ENCODE data around the gene ANKRD65. TPM values are rescaled to one million over a fixed set of nuclear protein-coding genes. Genes with fewer than 3 reads are reported as not detected.
A peak's percentile ranks its signal among the peaks of the same experiment; 100 is the strongest.
"Not testable (repeated sequence)": the region's sequence is repeated elsewhere in the genome, so short reads cannot be mapped to it uniquely, and the experiment has no call there.

Gene ANKRD65
- total RNA-seq, 1 donor from 2014 or later = 1.0 TPM

DNA sequence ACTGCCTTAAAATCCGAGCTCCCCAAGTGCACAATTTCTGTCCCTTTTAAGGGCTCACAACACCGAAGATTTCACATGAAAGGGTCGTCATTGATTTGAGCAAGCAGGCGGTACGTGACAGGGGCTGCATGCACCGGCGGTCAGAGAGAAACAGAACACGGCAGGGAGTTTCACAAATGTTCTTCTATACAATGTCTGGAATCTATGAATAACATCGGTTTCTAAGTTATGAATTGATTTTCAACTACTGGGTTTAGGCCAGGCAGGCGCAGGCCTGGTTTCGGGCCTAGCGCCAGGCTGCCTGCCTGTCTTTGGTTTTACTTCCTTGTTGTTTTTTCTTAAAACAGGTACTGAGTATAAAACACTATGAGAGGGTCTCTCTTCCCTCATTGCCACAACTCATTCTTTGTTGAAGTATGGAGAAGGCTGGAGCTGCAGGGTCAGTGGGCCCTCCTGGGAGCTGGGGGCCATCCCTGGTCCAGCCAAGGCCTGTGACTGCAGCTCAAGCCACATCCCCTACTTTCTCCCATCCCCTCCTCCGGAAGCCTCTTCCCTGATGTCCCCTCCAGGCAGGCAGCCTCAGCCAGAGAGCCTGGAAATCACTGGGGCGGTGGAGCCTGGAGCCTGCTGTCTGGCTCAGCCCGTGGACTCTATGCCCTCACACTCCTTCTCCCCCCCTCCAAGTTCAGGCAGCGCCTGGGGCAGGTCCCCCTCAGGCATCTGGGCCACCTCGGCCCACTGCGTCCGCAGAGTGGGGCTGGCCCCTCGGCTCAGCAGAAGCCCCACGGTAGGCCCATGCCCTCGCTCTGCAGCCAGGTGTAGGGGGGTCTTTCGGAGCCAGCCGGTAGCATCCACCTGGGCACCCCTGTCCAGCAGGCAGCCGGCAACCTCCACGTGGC lies 2.4 kb downstream of the ANKRD65 start:
- DNase-seq (ENCODE audit: low spot score) = no peak

DNA sequence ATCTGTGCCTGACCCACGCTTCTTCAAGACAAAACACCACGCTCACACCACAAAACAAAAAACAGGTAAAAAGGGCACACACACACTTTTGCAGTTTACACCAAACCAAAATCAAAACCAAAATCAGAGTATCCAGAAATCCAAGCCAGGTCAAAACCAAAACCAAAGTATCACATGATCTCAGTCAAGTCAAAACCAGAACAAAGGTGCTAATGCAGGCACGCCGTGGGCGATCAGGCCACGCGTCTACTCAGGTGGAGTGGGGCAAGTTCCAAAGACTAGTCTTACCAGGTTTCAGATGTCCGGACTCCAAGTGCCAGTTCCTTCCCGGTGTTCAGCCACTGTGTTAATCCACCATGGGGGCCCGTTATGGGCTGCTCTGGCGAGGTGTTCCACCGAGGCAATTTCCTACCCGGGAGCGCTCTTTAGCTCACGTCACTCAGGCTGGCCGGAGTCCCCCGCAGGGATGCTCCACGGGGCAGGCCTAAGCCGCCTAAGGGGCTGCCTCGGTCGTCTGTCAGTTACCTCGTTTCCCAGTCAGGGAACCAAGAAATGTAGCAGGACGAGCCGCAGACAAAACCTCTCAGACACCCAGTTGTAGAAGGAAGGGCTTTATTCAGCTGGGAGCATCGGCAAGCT lies 3.1 kb downstream of the ANKRD65 start:
- ATAC-seq; DNase-seq (ENCODE audit: low spot score): not testable (repeated sequence)

More for the DNA sequence above, 2.4 kb downstream of the ANKRD65 start:
- ATAC-seq = no peak

DNA sequence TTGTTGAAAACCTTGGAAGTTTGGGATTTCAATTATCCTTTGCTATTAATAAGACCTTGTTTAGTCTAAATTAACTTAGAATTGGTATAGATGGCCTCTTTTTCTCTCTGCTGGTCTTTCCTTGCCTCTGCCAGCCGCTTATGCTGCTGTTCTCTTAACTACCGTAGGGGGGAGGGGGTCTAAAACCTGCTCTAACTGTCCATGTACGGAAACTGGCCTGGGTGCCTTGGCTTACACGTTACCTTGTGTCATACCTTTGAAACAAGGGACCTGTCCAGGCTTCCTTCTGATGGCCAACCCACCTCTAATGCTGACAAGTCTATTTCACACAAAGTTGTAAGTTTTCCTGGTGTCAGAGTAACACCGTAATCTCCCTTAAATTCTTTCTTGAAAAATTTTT lies 3.7 kb downstream of the ANKRD65 start:
- ATAC-seq; DNase-seq (ENCODE audit: low spot score): not testable (repeated sequence)

DNA sequence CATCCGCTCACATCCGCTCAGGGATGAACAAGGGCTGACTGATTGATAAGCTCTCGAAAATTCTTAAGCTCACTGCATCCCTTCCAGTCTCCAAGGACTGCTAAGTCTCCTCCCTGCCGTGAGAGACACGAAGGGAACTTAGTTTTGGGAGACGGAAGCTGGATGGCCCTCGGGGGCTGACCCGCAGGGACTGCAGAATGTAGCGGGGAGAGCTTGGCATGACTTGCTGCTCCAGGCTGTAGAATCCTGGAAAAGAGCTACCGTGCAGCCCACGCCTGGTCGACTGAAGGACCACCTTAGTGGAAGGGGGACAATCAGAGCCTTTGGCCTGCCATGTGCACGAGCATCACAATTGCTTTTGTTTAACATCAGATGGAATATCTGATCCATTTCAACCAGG lies 5.3 kb downstream of the ANKRD65 start:
- ATAC-seq = no peak
- DNase-seq (ENCODE audit: low spot score) = no peak

DNA sequence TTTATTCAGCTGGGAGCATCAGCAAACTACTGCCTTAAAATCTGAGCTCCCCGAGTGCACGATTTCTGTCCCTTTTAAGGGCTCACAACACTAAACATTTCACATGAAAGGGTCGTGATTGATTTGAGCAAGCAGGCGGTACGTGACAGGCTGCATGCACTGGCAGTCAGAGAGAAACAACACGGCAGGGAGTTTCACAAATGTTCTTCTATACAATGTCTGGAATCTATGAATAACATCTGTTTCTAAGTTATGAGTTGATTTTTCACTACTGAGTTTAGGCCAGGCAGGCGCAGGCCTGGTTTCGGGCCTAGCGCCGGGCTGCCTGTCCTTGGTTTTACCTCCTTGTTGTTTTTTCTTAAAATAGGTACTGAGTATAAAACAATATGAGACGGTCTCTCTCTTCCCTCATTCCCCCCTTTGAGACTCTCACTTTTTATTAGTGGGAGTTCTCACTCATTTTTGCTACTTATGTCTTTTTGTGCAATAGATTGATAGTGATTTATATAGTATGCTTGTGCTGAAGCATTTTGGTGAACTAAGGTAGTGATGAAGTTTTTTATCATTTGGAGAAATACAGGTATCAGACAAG lies 8.7 kb downstream of the ANKRD65 start:
- not testable (repeated sequence) for DNase-seq (ENCODE audit: low spot score); ATAC-seq

DNA sequence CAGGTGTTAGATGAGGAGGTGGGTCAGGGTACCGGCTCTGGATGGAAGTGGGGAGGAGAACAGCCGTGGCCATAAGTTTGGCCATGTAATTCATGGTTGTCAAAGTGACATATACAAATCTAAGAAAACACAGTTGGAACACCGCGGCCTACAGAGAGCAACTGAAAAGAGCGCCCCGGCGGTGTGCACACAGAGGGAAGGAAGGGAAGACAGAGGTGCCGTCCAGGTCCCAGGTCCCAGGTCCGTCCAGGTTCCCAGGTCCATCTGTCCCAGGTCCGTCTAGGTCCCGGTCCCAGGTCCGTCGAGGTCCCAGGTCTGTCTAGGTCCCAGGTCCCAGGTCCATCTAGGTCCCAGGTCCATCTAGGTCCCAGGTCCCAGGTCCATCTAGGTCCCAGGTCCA lies 9.4 kb downstream of the ANKRD65 start:
- DNase-seq (ENCODE audit: low spot score) = no peak
- ATAC-seq = no peak

DNA sequence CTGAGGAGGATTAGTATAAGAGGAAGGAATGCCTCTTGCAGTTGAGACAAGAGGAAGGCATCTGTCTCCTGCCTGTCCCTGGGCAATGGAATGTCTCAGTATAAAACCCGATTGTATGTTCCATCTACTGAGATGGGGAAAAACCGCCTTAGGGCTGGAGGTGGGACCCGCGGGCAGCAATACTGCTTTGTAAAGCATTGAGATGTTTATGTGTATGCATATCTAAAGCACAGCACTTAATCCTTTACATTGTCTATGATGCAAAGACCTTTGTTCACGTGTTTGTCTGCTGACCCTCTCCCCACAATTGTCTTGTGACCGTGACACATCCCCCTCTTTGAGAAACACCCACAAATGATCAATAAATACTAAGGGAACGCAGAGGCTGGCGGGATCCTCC lies 10.8 kb downstream of the ANKRD65 start:
- ATAC-seq; DNase-seq (ENCODE audit: low spot score): not testable (repeated sequence)

DNA sequence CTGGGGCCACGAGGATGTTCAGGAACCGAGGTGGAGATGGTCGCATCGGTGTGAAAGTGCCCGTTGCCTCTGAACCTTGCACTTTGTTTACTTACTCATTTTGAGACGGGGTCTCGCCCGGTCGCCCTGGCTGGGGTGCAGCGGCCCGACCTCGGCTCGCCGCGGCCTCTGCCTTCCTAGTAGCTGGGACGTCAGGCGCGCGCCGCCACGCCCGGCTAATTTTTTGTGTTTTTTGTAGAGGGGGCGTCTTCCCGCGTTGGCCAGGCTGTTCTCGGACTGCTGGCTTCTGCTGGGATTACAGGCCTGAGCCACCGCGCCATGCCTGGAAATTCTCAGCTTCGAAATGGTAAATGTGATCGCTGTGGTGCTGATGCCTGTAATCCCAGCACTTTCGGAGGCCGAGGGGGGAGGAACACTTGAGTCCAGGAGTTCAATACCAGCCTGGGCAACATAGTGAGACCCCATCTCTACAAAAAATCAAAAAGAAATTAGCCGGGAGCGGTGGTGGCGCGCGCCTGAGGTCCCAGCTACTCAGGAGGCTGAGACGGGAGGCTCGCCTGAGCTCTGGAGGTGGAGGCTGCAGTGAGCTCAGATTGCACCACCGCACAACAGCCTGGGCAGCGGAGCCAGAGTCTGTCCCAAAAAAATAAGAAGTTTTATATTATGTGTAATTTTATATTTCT lies 13.3 kb downstream of the ANKRD65 start:
- DNase-seq (ENCODE audit: low spot score) = no peak
- ATAC-seq = peak; percentile 26

DNA sequence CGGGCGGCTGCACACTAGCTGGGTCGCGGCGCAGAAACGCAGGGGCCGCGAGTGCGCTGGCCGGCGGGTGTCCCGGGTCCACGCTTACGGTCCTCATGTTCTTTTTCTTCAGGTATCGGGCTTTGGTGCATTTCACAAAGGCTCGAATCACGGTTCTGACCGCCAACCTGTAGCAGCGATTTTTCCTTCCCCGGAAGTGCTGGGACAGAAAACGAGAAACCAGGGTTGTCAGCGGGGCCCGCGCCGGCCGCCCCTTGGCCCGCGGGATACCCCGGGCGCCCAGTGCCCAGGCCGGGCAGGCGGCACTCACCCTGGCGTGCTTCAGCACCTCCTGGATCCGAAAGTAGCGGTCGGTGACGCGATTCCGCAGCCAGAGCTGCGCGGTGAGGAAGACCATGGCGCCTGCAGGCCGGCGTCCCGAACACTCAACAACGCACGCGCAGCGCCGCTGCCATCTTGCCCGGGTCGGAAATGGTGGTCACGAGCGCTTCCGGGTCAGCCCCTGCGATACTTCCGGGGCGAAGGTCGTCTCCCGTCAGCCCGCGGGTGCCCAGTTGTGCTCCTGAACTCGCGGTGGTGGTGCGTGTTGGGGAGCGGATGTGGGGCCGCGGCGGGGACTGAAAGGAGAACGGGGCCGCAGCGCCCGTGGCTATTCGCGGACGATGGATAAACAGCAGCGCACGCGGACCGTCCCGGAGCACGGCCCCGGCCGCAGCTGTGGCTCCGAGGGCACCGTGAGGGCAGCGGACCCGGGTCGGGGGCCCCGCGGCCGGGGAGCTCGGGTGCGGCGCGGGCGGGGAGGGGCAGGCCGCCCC lies 14.0 kb downstream of the ANKRD65 start, which contains the start of gene MRPL20:
Gene MRPL20 (minus strand): TSS at position 473 of the 815 bp plus-strand sequence. CDS start 76 bp downstream, at position 397.
- ATAC-seq = peak; percentile 95
- peak; percentile 97 for DNase-seq (ENCODE audit: low spot score)

DNA sequence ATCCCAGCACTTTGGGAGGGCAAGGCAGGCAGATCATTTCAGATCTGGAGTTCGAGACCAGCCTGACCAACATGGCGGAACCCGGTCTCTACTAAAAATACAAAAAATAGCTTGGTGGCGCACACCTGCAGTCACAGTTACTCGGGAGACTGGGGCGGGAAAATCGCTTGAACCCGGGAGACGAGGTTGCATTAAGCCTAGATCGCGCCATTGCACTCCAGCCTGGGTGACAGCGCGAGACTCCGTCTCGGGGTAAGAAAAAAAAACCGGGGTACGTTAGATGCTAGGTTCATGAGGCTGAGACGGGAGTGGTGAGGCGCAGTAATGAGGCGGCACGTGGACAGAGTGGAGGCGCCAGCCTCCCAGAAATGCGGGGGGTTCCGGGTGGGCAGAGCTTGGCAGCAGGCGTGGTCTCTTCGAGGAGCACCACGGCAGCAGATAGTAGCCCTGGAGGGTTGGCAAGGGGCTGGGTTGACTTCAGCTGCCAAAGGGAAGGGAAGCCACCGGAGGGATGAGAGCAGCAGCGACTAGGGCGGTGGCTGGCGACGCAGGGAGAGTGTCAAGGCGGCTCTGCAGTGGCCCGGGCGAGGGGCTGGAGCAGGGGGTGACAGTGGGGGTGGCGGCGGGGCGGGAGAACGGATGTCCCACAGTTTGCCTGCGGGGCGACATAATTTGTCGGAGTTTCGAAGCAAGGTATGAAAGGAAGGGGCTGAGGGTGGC lies 14.8 kb downstream of the ANKRD65 start:
- ATAC-seq (peak; percentile 8), DNase-seq (ENCODE audit: low spot score) (no peak)

DNA sequence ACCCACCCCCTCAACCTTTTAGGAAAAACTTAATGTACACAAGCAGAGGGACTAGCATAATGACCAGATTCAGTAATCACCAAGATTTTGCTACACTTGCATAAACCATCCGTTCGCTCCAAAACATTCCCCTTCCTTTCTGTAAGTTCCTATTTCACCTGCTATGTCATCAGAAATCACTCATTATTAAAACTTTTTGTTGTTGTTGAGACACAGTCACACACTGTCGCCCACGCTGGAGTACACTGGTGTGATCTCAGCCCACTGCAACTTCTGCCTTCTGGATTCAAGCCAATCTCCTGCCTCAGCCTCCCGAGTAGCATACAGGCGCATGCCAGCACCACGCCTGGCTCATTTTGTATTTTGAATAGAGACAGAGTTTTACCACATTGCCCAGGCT lies 17.4 kb downstream of the ANKRD65 start:
- no peak for ATAC-seq
- DNase-seq (ENCODE audit: low spot score) = no peak

DNA sequence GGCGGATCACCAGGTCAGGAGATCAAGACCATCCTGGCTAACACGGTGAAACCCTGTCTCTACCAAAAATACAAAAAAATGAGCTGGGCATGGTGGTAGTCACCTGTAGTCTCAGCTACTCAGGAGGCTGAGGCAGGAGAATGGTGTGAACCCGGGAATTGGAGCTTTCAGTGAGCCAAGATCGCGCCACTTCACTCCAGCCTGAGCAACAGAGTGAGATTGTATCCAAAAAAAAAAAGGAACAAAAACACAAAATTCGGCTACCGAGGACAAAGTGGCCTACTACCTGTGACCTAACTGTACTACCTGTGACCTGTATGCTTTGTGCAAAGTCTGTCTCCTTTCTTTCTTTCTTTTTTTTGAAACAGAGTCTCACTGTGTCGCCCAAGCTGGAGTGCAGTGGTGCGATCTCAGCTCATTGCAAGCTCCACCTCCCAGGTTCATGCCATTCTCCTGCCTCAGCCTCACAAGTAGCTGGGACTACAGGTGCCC lies 18.1 kb downstream of the ANKRD65 start:
- ATAC-seq; DNase-seq (ENCODE audit: low spot score): not testable (repeated sequence)

DNA sequence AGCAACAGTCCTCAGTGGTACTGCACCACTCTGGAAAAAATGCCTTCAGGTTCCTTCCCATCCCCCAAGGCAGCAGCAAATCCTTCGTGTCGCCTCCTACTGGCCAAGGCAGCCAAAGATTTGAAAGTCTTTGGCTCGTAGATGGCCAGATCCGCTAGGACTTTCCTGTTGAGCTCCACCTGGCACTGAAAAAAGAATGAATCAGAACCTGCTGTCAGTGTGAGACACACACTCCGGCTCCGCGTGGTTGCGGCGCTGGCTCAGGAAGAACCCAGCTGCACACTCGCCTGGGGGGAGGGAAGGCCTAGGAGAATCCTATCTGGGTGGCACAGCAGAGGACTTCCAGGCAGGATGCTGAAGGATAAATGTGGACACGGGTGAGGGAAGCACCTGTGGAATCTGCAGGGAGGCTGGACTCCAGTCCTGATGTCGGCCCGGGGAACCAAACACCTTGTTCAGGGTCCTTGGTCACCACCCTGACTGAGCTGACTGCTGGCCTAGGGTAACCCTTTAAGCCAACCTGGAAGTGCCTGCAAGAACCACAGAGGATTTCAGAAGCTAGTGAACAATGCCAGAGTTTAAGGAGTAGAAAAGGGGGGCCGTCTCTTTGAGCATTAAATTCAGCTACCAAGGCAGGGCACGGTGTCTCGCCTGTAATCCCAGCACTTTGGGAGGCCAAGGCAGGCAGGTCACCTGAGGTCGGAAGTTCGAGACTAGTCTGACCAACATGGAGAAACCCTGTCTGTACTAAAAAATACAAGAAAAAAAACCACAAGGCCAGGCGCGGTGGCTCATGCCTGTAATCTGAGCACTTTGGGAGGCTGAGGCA lies 18.8 kb downstream of the ANKRD65 start:
- ATAC-seq (peak; percentile 1), DNase-seq (ENCODE audit: low spot score) (no peak)

DNA sequence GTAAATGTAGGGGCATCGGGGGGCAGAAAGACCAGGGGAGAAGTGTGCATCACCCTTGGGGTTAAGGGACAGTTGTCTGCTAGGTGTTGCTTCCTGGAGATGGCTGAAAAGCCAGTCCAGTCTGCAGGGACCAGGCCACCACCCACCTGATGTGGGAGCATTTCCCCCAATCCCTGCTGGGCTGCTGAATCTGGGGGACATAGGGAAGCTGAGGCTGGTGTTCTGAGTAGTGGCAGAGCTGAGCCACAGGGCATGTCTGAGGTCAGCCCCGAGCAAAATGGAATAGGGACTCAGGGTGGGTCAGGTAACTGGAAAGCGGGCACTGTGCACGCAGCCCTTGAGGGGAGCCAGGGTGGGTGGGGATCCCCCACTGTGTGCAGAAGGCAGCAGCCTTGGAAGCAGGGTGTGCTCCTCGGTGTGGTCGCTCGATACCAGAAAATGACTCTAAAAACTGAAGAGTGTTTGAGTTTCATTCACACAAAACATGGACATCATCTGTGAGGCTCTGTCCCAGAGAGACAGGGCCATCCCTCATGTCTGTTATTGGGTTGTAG lies 19.5 kb downstream of the ANKRD65 start:
- no peak for DNase-seq (ENCODE audit: low spot score)
- no peak for ATAC-seq

DNA sequence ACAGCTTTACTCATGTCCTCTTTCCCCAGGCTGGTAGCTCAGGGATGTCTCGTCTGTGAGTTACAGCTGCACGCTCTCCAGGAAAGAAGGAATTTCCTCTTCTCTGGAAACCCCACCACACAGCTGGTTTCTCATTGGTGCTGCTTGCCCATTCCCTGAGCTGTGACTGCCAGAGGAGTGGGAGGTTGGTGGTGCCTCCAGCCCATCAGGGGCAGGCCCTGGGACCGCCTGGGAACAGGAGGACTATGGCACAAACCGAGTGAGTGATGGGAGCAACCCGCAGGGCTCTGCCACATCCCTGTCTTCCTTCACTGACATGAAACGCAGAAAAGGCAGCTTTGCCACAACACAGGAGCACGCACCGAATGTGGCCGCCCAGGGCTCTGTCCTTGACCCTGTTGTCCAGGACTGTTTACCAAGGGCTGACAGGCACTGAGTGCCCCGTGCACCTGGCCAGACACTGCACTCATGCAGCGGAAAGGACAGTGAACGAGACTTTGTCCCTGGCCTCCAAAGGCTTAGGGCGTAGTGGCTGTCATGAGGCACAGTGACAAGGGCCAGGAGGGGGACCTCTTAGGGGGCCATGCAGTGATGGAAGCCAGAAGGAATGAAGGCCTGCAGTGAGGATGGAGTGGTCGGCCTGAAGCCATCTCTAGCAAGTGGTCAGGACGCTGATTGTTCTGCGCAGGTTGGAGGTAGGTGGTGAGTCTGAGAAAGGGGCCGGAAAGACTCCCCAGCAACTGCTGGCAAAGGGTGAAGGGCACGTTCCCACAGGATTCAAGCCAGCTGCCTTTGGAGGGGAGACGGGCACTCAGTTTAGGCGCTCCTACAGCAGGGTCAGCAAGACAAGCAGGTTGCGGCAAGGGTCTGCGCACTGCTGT lies 20.3 kb downstream of the ANKRD65 start:
- peak; percentile 69 for ATAC-seq
- DNase-seq (ENCODE audit: low spot score) = peak; percentile 93

DNA sequence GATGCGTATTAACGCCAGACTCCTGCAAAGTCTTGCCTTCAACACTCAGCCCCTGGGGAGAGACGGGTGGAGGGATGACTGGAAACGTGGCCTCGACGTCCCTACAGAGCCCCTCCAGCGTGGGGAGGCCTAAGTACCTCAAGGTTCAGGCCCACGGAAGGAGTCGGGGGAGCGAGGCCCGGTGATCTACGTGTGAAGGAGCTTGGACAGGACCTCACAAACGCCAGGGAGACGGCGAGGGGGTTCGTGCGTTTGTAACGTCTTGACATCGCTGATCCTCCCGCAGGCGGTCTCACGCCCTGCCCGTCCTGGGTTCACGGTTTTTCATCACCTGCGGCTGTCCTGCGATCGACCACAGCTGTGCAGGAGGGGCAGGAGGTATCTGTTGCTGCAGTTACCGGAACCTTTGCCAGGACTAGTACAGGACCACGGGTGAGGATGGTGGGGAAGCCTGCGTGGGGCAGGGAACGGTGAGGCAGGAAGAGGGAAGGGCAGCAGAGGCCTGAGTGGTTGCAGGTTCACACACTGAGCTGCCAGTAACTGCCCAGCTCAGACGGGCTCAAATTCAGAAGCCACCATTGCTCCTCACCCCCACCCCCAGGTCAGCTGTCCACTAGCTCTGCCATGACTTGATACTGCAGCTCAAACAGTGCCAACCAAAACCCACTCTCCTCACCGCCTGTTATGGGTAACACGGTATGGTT lies 21.1 kb downstream of the ANKRD65 start:
- no peak for DNase-seq (ENCODE audit: low spot score)

More for the DNA sequence above, 21.1 kb downstream of the ANKRD65 start:
- ATAC-seq = peak; percentile 1

All from left lobe of liver (tissue), 2 donors.